K562 (cell line): ENCODE measurements around the gene WNT2. TPM values are rescaled to one million over a fixed set of nuclear protein-coding genes. Genes with fewer than 3 reads are reported as not detected.

Experiments
- ATAC-seq: fragments of 200-7000 bp; cut with Tn5 transposase; 3 replicates; pipeline ENCODE4 v1.9.1; 2020; ENCODE audit warnings: moderate library complexity
- BruUV-seq: library from RNA; stranded (reverse); fragments of 400-500 nt; replicated peaks from 2 replicates; lab custom pipeline; 2021; lab: Mats Ljungman, UMichigan
- CTCF ChIA-PET: fragments of 300-600 bp; formaldehyde crosslinking; extraction: SDS; loops from one replicate; lab custom pipeline; 2021; ENCODE audit warnings: low intra/inter-chr PET ratio; lab: Yijun Ruan, JAX
- POLR2A ChIA-PET: fragments of 300-600, 350-650 bp; sonication (Branson Sonifier 250); formaldehyde crosslinking; extraction: SDS; loops from one replicate; lab custom pipeline; 2021; ENCODE audit warnings: antibody characterized with exemption, inconsistent platforms; lab: Yijun Ruan, JAX
- DNase-seq, 4 experiments: peaks; one replicate each; pipeline versions ENCODE4 v3.0.0 to v3.0.0-alpha.2; 2011 to 2018; ENCODE audit warnings: low spot score in 3 of 4, mixed read lengths in 3 of 4; ENCODE audit errors: extremely low read depth in 1 of 4
- FAIRE-seq: peaks from 2 replicates; lab custom pipeline; 2011; peaks lifted over from hg19 to GRCh38; lab: Jason Lieb, UNC
- H2AFZ ChIP-seq: 2 replicates; pipeline ENCODE4 v1.6.0; 2011; ENCODE audit warnings: low read depth, low read length, control low read depth, inconsistent platforms
- H3K27ac ChIP-seq: fragments of 200-600 bp; 3 replicates; pipeline ENCODE4 v1.8.0; 2011; ENCODE audit warnings: low read depth, mild to moderate bottlenecking, control low read depth, inconsistent platforms, low read length, moderate library complexity, mixed read lengths; ENCODE audit errors: extremely low read depth
- H3K27me3 ChIP-seq, 2 experiments: fragments of 300-600 bp in 1 of 2; 2 replicates in 1 of 2; 3 replicates in 1 of 2; pipeline versions ENCODE4 v1.6.0 to v1.8.0; 2011; ENCODE audit warnings: inconsistent platforms in 2 of 2, low read length in 2 of 2, mild to moderate bottlenecking in 1 of 2, mixed read lengths in 1 of 2, moderate library complexity in 1 of 2; ENCODE audit not compliant: control insufficient read depth in 2 of 2, insufficient read depth in 2 of 2
- H3K36me3 ChIP-seq: fragments of 300-600 bp; 3 replicates; pipeline ENCODE4 v1.8.0; 2011; ENCODE audit warnings: mild to moderate bottlenecking, low read length, inconsistent platforms; ENCODE audit not compliant: control insufficient read depth, insufficient read depth
- H3K4me1 ChIP-seq, 2 experiments: fragments of 200-600 bp in 1 of 2; replicated peaks in 1 of 2; 2 replicates in 1 of 2; 3 replicates in 1 of 2; pipeline versions ENCODE4 v1.5.1 to v1.8.0; 2011; ENCODE audit warnings: inconsistent platforms in 2 of 2, low read length in 2 of 2, mild to moderate bottlenecking in 1 of 2, mixed read lengths in 1 of 2, moderate library complexity in 1 of 2; ENCODE audit not compliant: control insufficient read depth in 2 of 2, insufficient read depth in 2 of 2
- H3K4me2 ChIP-seq: 2 replicates; pipeline ENCODE4 v1.6.1; 2011; ENCODE audit warnings: low read length, control low read depth, inconsistent platforms, mixed read lengths; ENCODE audit not compliant: insufficient read depth
- H3K4me3 ChIP-seq: fragments of 200-600 bp; sonication (generic), shearing (Covaris generic); 2 replicates; pipeline ENCODE4 v1.5.1; 2016; ENCODE audit warnings: control low read depth, inconsistent platforms
- H3K79me2 ChIP-seq: fragments of 200-600 bp; 3 replicates; pipeline ENCODE4 v1.8.0; 2011; ENCODE audit warnings: low read length, inconsistent platforms; ENCODE audit not compliant: control insufficient read depth, insufficient read depth
- H3K9ac ChIP-seq, 2 experiments: 2 replicates each; pipeline versions ENCODE4 v1.6.0 to v1.6.1; 2011; ENCODE audit warnings: low read depth in 2 of 2, low read length in 2 of 2, control low read depth in 1 of 2, inconsistent platforms in 1 of 2, mild to moderate bottlenecking in 1 of 2, mixed read lengths in 1 of 2; ENCODE audit not compliant: insufficient read depth in 1 of 2
- H3K9me1 ChIP-seq: one replicate; pipeline ENCODE4 v1.6.0; 2011; ENCODE audit warnings: inconsistent platforms, mild to moderate bottlenecking, low read length, moderate library complexity; ENCODE audit not compliant: control insufficient read depth, insufficient read depth
- H3K9me3 ChIP-seq: replicated peaks from 2 replicates; pipeline ENCODE4 v1.5.1; 2011; ENCODE audit warnings: low read depth, low read length, inconsistent platforms; ENCODE audit not compliant: control insufficient read depth, insufficient read depth
- H4K20me1 ChIP-seq: replicated peaks from 2 replicates; pipeline ENCODE4 v1.6.1; 2011; ENCODE audit warnings: low read length, inconsistent platforms, mixed read lengths; ENCODE audit not compliant: control insufficient read depth, insufficient read depth
- CC2D1A ChIP-seq: fragments of 450-650 bp; IDR thresholded peaks from 2 replicates; pipeline ENCODE4 v1.6.1; 2017; ENCODE audit warnings: mild to moderate bottlenecking
- CHD4 ChIP-seq: fragments of 200-600 bp; sonication (generic); IDR thresholded peaks from 3 replicates; pipeline ENCODE4 v1.6.1; 2012; ENCODE audit warnings: low read depth, mild to moderate bottlenecking, mixed read lengths, low read length, inconsistent platforms; ENCODE audit not compliant: insufficient read depth, insufficient replicate concordance, poor library complexity, severe bottlenecking
- CSDE1 ChIP-seq, 2 experiments: fragments of 450-650 bp; IDR thresholded peaks; 2 replicates each; pipeline ENCODE4 v1.6.1; 2016; ENCODE audit warnings: mild to moderate bottlenecking in 1 of 2
- CXXC5 ChIP-seq: fragments of 250-450 bp; sonication (Bioruptor Pico); IDR thresholded peaks from 2 replicates; pipeline ENCODE4 v1.8.0; 2022; ENCODE audit warnings: inconsistent platforms, mild to moderate bottlenecking, moderate library complexity
- IFI16 ChIP-seq: fragments of 250-450 bp; sonication (Bioruptor Pico); IDR thresholded peaks from 2 replicates; pipeline ENCODE4 v2.1.2; 2022; ENCODE audit warnings: mild to moderate bottlenecking, inconsistent platforms
- MEF2D ChIP-seq: conservative IDR thresholded peaks from 2 replicates; pipeline ENCODE4 v1.6.1; 2016; ENCODE audit warnings: low read depth, missing genetic modification characterization, missing compliant biosample characterization
- NCOA4 ChIP-seq: fragments of 450-650 bp; IDR thresholded peaks from 2 replicates; pipeline ENCODE4 v1.6.1; 2018; ENCODE audit warnings: mild to moderate bottlenecking; ENCODE audit not compliant: partially characterized antibody
- ZBTB12 ChIP-seq: fragments of 250-450 bp; sonication (Bioruptor Pico); IDR thresholded peaks from 2 replicates; pipeline ENCODE4 v1.4.0; 2020
- ZBTB34 ChIP-seq: fragments of 250-450 bp; sonication (Bioruptor Pico); IDR thresholded peaks from 2 replicates; pipeline ENCODE4 v1.8.0; 2021; ENCODE audit warnings: mild to moderate bottlenecking, moderate library complexity
- ZFP30 ChIP-seq: fragments of 250-450 bp; sonication (Bioruptor Pico); IDR thresholded peaks from 2 replicates; pipeline ENCODE4 v1.8.0; 2022; ENCODE audit warnings: moderate library complexity, mild to moderate bottlenecking, inconsistent platforms, borderline replicate concordance
- ZNF707 ChIP-seq: fragments of 250-450 bp; sonication (Bioruptor Pico); conservative IDR thresholded peaks from 2 replicates; pipeline ENCODE4 v1.8.0; 2022; ENCODE audit warnings: inconsistent platforms, mild to moderate bottlenecking, moderate library complexity
- WGBS: fragments of 100-300 bp; shearing (Covaris generic); methylation state at CpG from one replicate; pipeline ENCODE4 v1.1.6; 2016; ENCODE audit warnings: low coverage, mixed read lengths; ENCODE audit not compliant: insufficient coverage; ENCODE audit errors: missing lambda C conversion rate; 5-methylcytosine and 5-hydroxymethylcytosine counted together
- in situ Hi-C: fragments of 300-500 bp; cut with MboI; formaldehyde crosslinking; loops from 4 replicates; pipeline ENCODE4 v1.15.0; 2018; ENCODE audit warnings: inconsistent platforms, mixed read lengths
- intact Hi-C: fragments of 100-400 bp; cut with micrococcal nuclease; formaldehyde crosslinking; loops from 2 replicates; pipeline ENCODE4 v1.14.2; 2022
- polyA plus RNA-seq, 8 experiments: library from polyadenylated mRNA; depleted of rRNA in 4 of 8; stranded (reverse) in 5 of 8; unstranded in 3 of 8; fragments of >200 nt; fragmentation: Nextera tagmentation in 2 of 8; fragmentation: Illumina TruSeq in 1 of 8; extraction: Ambion mirVana in 2 of 8; extraction: Trizol in 1 of 8; gene quantifications; 2 replicates each; pipeline versions ENCODE4 v1.2.1 to v1.2.3, GENCODE V29; 2011 to 2014; ENCODE audit warnings: inconsistent platforms in 1 of 8, missing spikeins in 1 of 8
- total RNA-seq, 7 experiments: library from RNA; depleted of rRNA in 6 of 7; stranded (reverse); fragments of >200 nt in 6 of 7; fragmentation: Illumina TruSeq in 2 of 7; extraction: Trizol in 2 of 7; gene quantifications; 2 replicates each; pipeline versions ENCODE4 v1.2.1 to v1.2.3, GENCODE V29; 2011 to 2021; ENCODE audit warnings: low replicate concordance in 1 of 7

WNT2 gene
- total and polyA plus RNA-seq, 9 of the 15 experiments (the other 6 are each of a cell fraction or from before 2014, with no cell fraction given): 0.04 TPM; not detected in 8

- Histone ChIP-seq H3K4me3 (no peak overlapping the region), H4K20me1 (no peaks in the 10 kb centered on the region), H3K9ac (no peak overlapping the region), H3K9me3 (no peaks in the 10 kb centered on the region), H3K27me3 (peaks cover 23 to 34% of the 10 kb centered on the region in 2 experiments; a peak in 4 of 5 replicates), H3K9me1 (no peaks in the 10 kb centered on the region), H3K4me2 (no peak overlapping the region), H2AFZ (no peak overlapping the region), H3K79me2 (no peaks in the 10 kb centered on the region), H3K4me1 (no peaks in the 10 kb centered on the region)
- DNase-seq (no peak), FAIRE-seq (no peak)
- POLR2A ChIA-PET: interaction anchor here (0.6 to 0.9 kb wide), 2 partner anchors 9 to 76 kb away, joined by 3 to 4 read pairs; no protein-coding TSS in a partner anchor
- WGBS: 5% methylated on average over 2 of the region's 2 CpGs
- CTCF ChIA-PET: no interaction called here
- BruUV-seq: no TSS peak
- intact Hi-C loops: no loop called here
- no peak for TF ChIP-seq IFI16
- TF ChIP-seq CC2D1A: no peak
- TF ChIP-seq MEF2D (tag): no peak
- no peak for TF ChIP-seq CXXC5
- TF ChIP-seq ZBTB12: no peak
- no peak for TF ChIP-seq ZBTB34 (CRISPR knock-in tag)
- TF ChIP-seq NCOA4: no peak
- TF ChIP-seq CHD4: no peak
- TF ChIP-seq ZNF707: no peak
- TF ChIP-seq CSDE1 (IDR thresholded peaks at IDR 0.05): no peak
- TF ChIP-seq ZFP30 (CRISPR knock-in tag): no peak
- TF ChIP-seq, all 486 proteins: peak for 0
- no peaks in the 10 kb centered on the region for H3K36me3 ChIP-seq
- H3K27ac ChIP-seq: no peak overlapping the region
- in situ Hi-C loops: no loop called here
- ATAC-seq: no peak
These were observed 50.7 kb downstream of the WNT2 start for GRCh38 chr7:117272017-117272759.
